GM21825 (cell line): Measurements from ENCODE around the gene SCO2.
A peak's percentile ranks its signal among the peaks of the same experiment; 100 is the strongest.

Experiments used
- ATAC-seq: cut with Tn5 transposase; IDR thresholded peaks from one replicate; pipeline ENCODE4 v1.9.1; 2021; ENCODE audit warnings: mild to moderate bottlenecking, moderate library complexity; ENCODE audit not compliant: unreplicated experiment

SCO2 gene

GRCh38 chr22:50532824-50533796, 7.7 kb upstream of the SCO2 start:
- ATAC-seq, result no peak

GRCh38 chr22:50531962-50532674, 6.7 kb upstream of the SCO2 start:
- ATAC-seq, result no peak

GRCh38 chr22:50531546-50531961, 6.2 kb upstream of the SCO2 start:
- no peak for ATAC-seq

GRCh38 chr22:50530877-50531545, 5.6 kb upstream of the SCO2 start:
- peak; percentile 18 for ATAC-seq

GRCh38 chr22:50530580-50530876, 5.1 kb upstream of the SCO2 start:
- ATAC-seq, result no peak

- no peak for ATAC-seq
Measured at GRCh38 chr22:50529897-50530579, 4.6 kb upstream of the SCO2 start, which contains the start of gene TYMP. TYMP (minus strand) TSS chr22:50530012; CDS start chr22:50529709, 303 bp downstream.

GRCh38 chr22:50529416-50529896, 4.1 kb upstream of the SCO2 start:
- no peak for ATAC-seq

- ATAC-seq, result no peak
Measured at GRCh38 chr22:50528682-50529415, 3.5 kb upstream of the SCO2 start.

- no peak for ATAC-seq
Measured at GRCh38 chr22:50527921-50528681, 2.7 kb upstream of the SCO2 start.

- ATAC-seq, result no peak
Measured at GRCh38 chr22:50526834-50527801, 1.7 kb upstream of the SCO2 start.

- ATAC-seq, result peak; percentile 27
Measured at GRCh38 chr22:50526108-50526833, 873 bp upstream of the SCO2 start.

- peak; percentile 10 for ATAC-seq
Measured at GRCh38 chr22:50525858-50526107, 385 bp upstream of the SCO2 start.

- ATAC-seq, result no peak
Measured at GRCh38 chr22:50524676-50525103, 708 bp downstream of the SCO2 start.

- ATAC-seq, result no peak
Measured at GRCh38 chr22:50523806-50524675, 1.4 kb downstream of the SCO2 start.

GRCh38 chr22:50523458-50523805, 2.0 kb downstream of the SCO2 start:
- ATAC-seq, result no peak

GRCh38 chr22:50522806-50523438, 2.5 kb downstream of the SCO2 start:
- no peak for ATAC-seq
